HCT116 (cell line): ENCODE measurements around the gene CAMK2D. TPM values are rescaled to one million over a fixed set of nuclear protein-coding genes. Genes with fewer than 3 reads are reported as not detected.

ENCODE experiments used
- ATAC-seq: fragments of 200-7000 bp; cut with Tn5 transposase; 2 replicates; pipeline ENCODE4 v1.9.1; 2020; ENCODE audit warnings: mild to moderate bottlenecking, moderate library complexity
- BruUV-seq: library from RNA; stranded (reverse); fragments of 400-500 nt; replicated peaks from 2 replicates; lab custom pipeline; 2021; lab: Mats Ljungman, UMichigan
- CTCF ChIA-PET: fragments of 300-600 bp; sonication (Branson Sonifier 250); formaldehyde crosslinking; loops from one replicate; lab custom pipeline; 2021; ENCODE audit warnings: antibody characterized with exemption; lab: Charles Lee
- POLR2A ChIA-PET: fragments of 300-600, 350-600 bp; sonication (Branson Sonifier 250); formaldehyde crosslinking; loops from one replicate; lab custom pipeline; 2021; ENCODE audit warnings: antibody characterized with exemption; lab: Charles Lee
- RAD21 ChIA-PET, 2 experiments: fragments of 300-600 bp; sonication (Branson Sonifier 250); formaldehyde crosslinking; loops; one replicate each; lab custom pipeline; 2023; ENCODE audit warnings: low total read pairs in 2 of 2; ENCODE audit not compliant: uncharacterized antibody in 2 of 2, unreplicated experiment in 2 of 2, low non-redundant PET in 1 of 2; lab: Charles Lee
- DNase-seq: peaks from one replicate; pipeline ENCODE4 v3.0.0-alpha.2; 2010; ENCODE audit warnings: low read depth, low spot score
- H2AFZ ChIP-seq: fragments of 200-600 bp; shearing (Covaris generic), sonication (generic); 2 replicates; pipeline ENCODE4 v1.6.1; 2017; ENCODE audit warnings: low read depth, mixed run types, mixed read lengths, antibody characterized with exemption, low read length; ENCODE audit not compliant: poor library complexity, severe bottlenecking
- H3K27ac ChIP-seq: 2 replicates; pipeline ENCODE4 v1.5.1; 2012; ENCODE audit warnings: low read depth, low read length
- H3K27me3 ChIP-seq: fragments of 200-600 bp; sonication (generic); 2 replicates; pipeline ENCODE4 v1.6.1; 2016; ENCODE audit warnings: mixed run types, low read length, mixed read lengths; ENCODE audit not compliant: insufficient read depth
- H3K36me3 ChIP-seq, 2 experiments: fragments of 200-500 bp in 1 of 2; fragments of 200-600 bp in 1 of 2; sonication (Bioruptor generic) in 1 of 2; sonication (generic) in 1 of 2; 2 replicates each; pipeline versions ENCODE4 v1.5.1 to v1.6.1; 2014 to 2016; ENCODE audit warnings: low read length in 2 of 2, inconsistent platforms in 1 of 2, mixed read lengths in 1 of 2, mixed run types in 1 of 2; ENCODE audit not compliant: insufficient read depth in 2 of 2, control insufficient read depth in 1 of 2
- H3K4me1 ChIP-seq, 2 experiments: fragments of 200-600 bp in 1 of 2; sonication (generic) in 1 of 2; 2 replicates each; pipeline versions ENCODE4 v1.5.1 to v1.6.1; 2012 to 2017; ENCODE audit warnings: low read length in 2 of 2, inconsistent platforms in 1 of 2, mild to moderate bottlenecking in 1 of 2, mixed read lengths in 1 of 2, mixed run types in 1 of 2, moderate library complexity in 1 of 2; ENCODE audit not compliant: insufficient read depth in 2 of 2, control insufficient read depth in 1 of 2
- H3K4me2 ChIP-seq: fragments of 200-600 bp; sonication (generic); 2 replicates; pipeline ENCODE4 v1.6.1; 2017; ENCODE audit warnings: mixed run types, low read length, mixed read lengths
- H3K4me3 ChIP-seq, 2 experiments: fragments of 200-600 bp in 1 of 2; sonication (generic) in 1 of 2; replicated peaks in 1 of 2; 2 replicates each; pipeline ENCODE4 v1.5.1; 2011 to 2016; ENCODE audit warnings: low read length in 2 of 2, control low read depth in 1 of 2, low read depth in 1 of 2, mild to moderate bottlenecking in 1 of 2, mixed read lengths in 1 of 2, mixed run types in 1 of 2
- H3K79me2 ChIP-seq: fragments of 200-600 bp; sonication (generic); 2 replicates; pipeline ENCODE4 v1.6.1; 2017; ENCODE audit warnings: mild to moderate bottlenecking, mixed run types, low read length, moderate library complexity, mixed read lengths; ENCODE audit not compliant: insufficient read depth
- H3K9ac ChIP-seq: fragments of 200-600 bp; sonication (generic); 2 replicates; pipeline ENCODE4 v1.6.1; 2016; ENCODE audit warnings: low read length, mixed read lengths
- H3K9me2 ChIP-seq: fragments of 200-600 bp; sonication (generic), shearing (Covaris generic); 2 replicates; pipeline ENCODE4 v1.6.1; 2017; ENCODE audit warnings: mixed run types, mild to moderate bottlenecking, moderate library complexity; ENCODE audit not compliant: insufficient read depth
- H3K9me3 ChIP-seq, 2 experiments: fragments of 200-500 bp in 1 of 2; fragments of 200-600 bp in 1 of 2; sonication (Bioruptor generic) in 1 of 2; sonication (generic) in 1 of 2; 2 replicates each; pipeline ENCODE4 v1.6.1; 2014 to 2017; ENCODE audit warnings: low read length in 2 of 2, mixed read lengths in 2 of 2, inconsistent platforms in 1 of 2, low read depth in 1 of 2, mild to moderate bottlenecking in 1 of 2, mixed run types in 1 of 2, moderate library complexity in 1 of 2; ENCODE audit not compliant: control insufficient read depth in 1 of 2, insufficient read depth in 1 of 2
- H4K20me1 ChIP-seq: fragments of 200-600 bp; sonication (generic), shearing (Covaris generic); 2 replicates; pipeline ENCODE4 v1.6.1; 2017; ENCODE audit warnings: mixed run types, mild to moderate bottlenecking, moderate library complexity; ENCODE audit not compliant: insufficient read depth
- ATF3 ChIP-seq: IDR thresholded peaks from 2 replicates; pipeline ENCODE4 v1.6.1; 2012
- CBX3 ChIP-seq: IDR thresholded peaks from 2 replicates; pipeline ENCODE4 v1.6.1; 2012; ENCODE audit warnings: low read depth
- CEBPB ChIP-seq: IDR thresholded peaks from 2 replicates; pipeline ENCODE4 v1.6.1; 2012; ENCODE audit warnings: low read depth
- FOSL1 ChIP-seq: IDR thresholded peaks from 2 replicates; pipeline ENCODE4 v1.6.1; 2012; ENCODE audit warnings: low read depth
- JUND ChIP-seq: IDR thresholded peaks from 2 replicates; pipeline ENCODE4 v1.6.1; 2012
- POLR2A ChIP-seq: IDR thresholded peaks from 2 replicates; pipeline ENCODE4 v1.7.0; 2011; ENCODE audit warnings: borderline replicate concordance; ENCODE audit not compliant: insufficient read depth, insufficient read length; ENCODE audit errors: extremely low read depth
- SIN3A ChIP-seq: IDR thresholded peaks from 2 replicates; pipeline ENCODE4 v1.6.1; 2012; ENCODE audit warnings: low read depth
- SP1 ChIP-seq: IDR thresholded peaks from 2 replicates; pipeline ENCODE4 v1.6.1; 2012; ENCODE audit warnings: low read depth
- TCF7L2 ChIP-seq: IDR thresholded peaks from 2 replicates; pipeline ENCODE4 v1.7.0; 2011; ENCODE audit warnings: borderline replicate concordance, inconsistent platforms; ENCODE audit not compliant: insufficient read depth, insufficient read length; ENCODE audit errors: extremely low read depth
- ZBTB33 ChIP-seq: IDR thresholded peaks from 2 replicates; pipeline ENCODE4 v1.6.1; 2011; ENCODE audit warnings: mild to moderate bottlenecking, low read length, moderate library complexity; ENCODE audit not compliant: insufficient replicate concordance; ENCODE audit errors: extremely low read depth
- ZFX ChIP-seq: fragments of 450-650 bp; IDR thresholded peaks from 2 replicates; pipeline ENCODE4 v1.6.1; 2017
- ZNF274 ChIP-seq: fragments of 200-500 bp; sonication (Bioruptor generic); IDR thresholded peaks from 2 replicates; pipeline ENCODE4 v1.6.1; 2014; ENCODE audit warnings: mild to moderate bottlenecking, low read depth, low read length, inconsistent platforms
- intact Hi-C: fragments of 100-400 bp; cut with micrococcal nuclease; formaldehyde crosslinking; loops from 2 replicates; pipeline ENCODE4 v1.10.0; 2022
- total RNA-seq: library from RNA; stranded (reverse); gene quantifications from one replicate; pipeline ENCODE4 v1.2.1, GENCODE V29; 2021; ENCODE audit not compliant: unreplicated experiment
- TF ChIP-seq, protein P1 (sequence below): IDR thresholded peaks from 2 replicates; pipeline ENCODE4 v1.6.1; 2012; ENCODE audit warnings: low read depth

CAMK2D gene
- total RNA-seq, 1 experiment from 2014 or later: 67.0 TPM

DNA sequence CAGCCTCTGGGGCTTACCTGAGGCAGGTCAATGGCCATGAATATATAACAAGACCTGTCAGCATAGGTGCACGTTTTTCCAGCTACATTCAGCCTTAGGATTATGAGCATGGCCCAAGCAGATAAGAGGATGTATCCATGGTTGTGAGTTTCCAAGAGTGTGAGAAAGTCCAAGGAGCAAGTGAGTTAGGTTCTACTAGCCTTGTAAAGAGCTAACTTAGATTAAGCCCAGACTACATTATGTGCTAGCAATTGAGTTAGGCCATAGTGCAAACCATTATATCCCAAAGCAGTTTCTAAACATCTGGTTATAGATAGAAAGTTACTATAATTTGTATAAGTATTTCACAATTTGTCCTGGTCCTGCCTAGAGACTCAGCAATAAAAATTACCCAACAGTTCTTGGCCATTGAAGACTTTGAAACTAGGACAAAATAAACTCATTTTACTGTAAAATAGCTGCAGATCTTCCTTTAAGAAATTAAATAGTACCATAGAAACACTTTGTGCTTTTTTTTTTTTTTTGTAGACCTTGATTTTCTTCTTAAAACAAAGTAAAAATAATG, 312.0 kb downstream of the CAMK2D start:
- H3K27ac ChIP-seq: no peak overlapping the region
- no peaks in the 10 kb centered on the region for H3K9me2 ChIP-seq
- POLR2A ChIA-PET: no interaction called here
- CTCF ChIA-PET: no interaction called here
- H3K9me3 ChIP-seq: no peaks in the 10 kb centered on the region
- intact Hi-C loops: loop anchor here (5.0 kb wide), 1 partner anchor 313 kb away; the partner anchor contains the start of gene CAMK2D
- no peak overlapping the region for H3K4me2 ChIP-seq
- DNase-seq (no peak), ATAC-seq (no peak)
- TF ChIP-seq ATF3 (no peak), ZFX (no peak)
- H3K4me1 ChIP-seq: peaks cover 39 to 53% of the 10 kb centered on the region in 2 experiments
- no peaks in the 10 kb centered on the region for H3K36me3 ChIP-seq
- BruUV-seq: no TSS peak
- H4K20me1 ChIP-seq: no peaks in the 10 kb centered on the region
- no peaks in the 10 kb centered on the region for H3K27me3 ChIP-seq
- H3K9ac ChIP-seq: no peak overlapping the region
- H3K4me3 ChIP-seq: no peak overlapping the region
- RAD21 ChIA-PET: no interaction called here
- H2AFZ ChIP-seq: no peak overlapping the region
- no peaks in the 10 kb centered on the region for H3K79me2 ChIP-seq

- ATAC-seq (no peak), DNase-seq (no peak)
- Histone ChIP-seq H4K20me1 (no peaks in the 10 kb centered on the region), H2AFZ (no peak overlapping the region), H3K27me3 (no peaks in the 10 kb centered on the region), H3K9ac (no peak overlapping the region), H3K4me2 (no peak overlapping the region), H3K36me3 (no peaks in the 10 kb centered on the region), H3K27ac (peak overlapping the region; percentile 88; the same call in 1 of the 2 replicates), H3K9me3 (no peaks in the 10 kb centered on the region), H3K4me3 (no peak overlapping the region), H3K9me2 (no peaks in the 10 kb centered on the region), H3K79me2 (no peaks in the 10 kb centered on the region), H3K4me1 (peaks cover 47 to 60% of the 10 kb centered on the region in 2 experiments)
- RAD21 ChIA-PET: interaction anchor here in 1 of 2 experiments (0.6 kb wide), 1 partner anchor 20 kb away, joined by 3 read pairs; no protein-coding TSS in a partner anchor
- POLR2A ChIA-PET: no interaction called here
- CTCF ChIA-PET: no interaction called here
- TF ChIP-seq ZNF274: no peak
- no peak for TF ChIP-seq ATF3
- no peak for TF ChIP-seq CBX3
- TF ChIP-seq SP1: no peak
- no peak for TF ChIP-seq POLR2A
- TF ChIP-seq SIN3A: no peak
- no peak for TF ChIP-seq ZFX
- no peak for TF ChIP-seq FOSL1
- TF ChIP-seq, protein P1, sequence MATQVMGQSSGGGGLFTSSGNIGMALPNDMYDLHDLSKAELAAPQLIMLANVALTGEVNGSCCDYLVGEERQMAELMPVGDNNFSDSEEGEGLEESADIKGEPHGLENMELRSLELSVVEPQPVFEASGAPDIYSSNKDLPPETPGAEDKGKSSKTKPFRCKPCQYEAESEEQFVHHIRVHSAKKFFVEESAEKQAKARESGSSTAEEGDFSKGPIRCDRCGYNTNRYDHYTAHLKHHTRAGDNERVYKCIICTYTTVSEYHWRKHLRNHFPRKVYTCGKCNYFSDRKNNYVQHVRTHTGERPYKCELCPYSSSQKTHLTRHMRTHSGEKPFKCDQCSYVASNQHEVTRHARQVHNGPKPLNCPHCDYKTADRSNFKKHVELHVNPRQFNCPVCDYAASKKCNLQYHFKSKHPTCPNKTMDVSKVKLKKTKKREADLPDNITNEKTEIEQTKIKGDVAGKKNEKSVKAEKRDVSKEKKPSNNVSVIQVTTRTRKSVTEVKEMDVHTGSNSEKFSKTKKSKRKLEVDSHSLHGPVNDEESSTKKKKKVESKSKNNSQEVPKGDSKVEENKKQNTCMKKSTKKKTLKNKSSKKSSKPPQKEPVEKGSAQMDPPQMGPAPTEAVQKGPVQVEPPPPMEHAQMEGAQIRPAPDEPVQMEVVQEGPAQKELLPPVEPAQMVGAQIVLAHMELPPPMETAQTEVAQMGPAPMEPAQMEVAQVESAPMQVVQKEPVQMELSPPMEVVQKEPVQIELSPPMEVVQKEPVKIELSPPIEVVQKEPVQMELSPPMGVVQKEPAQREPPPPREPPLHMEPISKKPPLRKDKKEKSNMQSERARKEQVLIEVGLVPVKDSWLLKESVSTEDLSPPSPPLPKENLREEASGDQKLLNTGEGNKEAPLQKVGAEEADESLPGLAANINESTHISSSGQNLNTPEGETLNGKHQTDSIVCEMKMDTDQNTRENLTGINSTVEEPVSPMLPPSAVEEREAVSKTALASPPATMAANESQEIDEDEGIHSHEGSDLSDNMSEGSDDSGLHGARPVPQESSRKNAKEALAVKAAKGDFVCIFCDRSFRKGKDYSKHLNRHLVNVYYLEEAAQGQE: no peak
- TF ChIP-seq CEBPB: no peak
- no peak for TF ChIP-seq ZBTB33
- TF ChIP-seq JUND: no peak
- no peak for TF ChIP-seq TCF7L2
- no TSS peak for BruUV-seq
- intact Hi-C loops: loop anchor here (5.0 kb wide), 1 partner anchor 315 kb away; the partner anchor contains the start of gene CAMK2D
Measured at GRCh38 chr4:113447769-113448168, 313.8 kb downstream of the CAMK2D start.
